Measurements from ENCODE around the gene LPXN.
"Not testable (repeated sequence)": the region's sequence is repeated elsewhere in the genome, so short reads cannot be mapped to it uniquely, and the experiment has no call there.

Gene LPXN

DNA sequence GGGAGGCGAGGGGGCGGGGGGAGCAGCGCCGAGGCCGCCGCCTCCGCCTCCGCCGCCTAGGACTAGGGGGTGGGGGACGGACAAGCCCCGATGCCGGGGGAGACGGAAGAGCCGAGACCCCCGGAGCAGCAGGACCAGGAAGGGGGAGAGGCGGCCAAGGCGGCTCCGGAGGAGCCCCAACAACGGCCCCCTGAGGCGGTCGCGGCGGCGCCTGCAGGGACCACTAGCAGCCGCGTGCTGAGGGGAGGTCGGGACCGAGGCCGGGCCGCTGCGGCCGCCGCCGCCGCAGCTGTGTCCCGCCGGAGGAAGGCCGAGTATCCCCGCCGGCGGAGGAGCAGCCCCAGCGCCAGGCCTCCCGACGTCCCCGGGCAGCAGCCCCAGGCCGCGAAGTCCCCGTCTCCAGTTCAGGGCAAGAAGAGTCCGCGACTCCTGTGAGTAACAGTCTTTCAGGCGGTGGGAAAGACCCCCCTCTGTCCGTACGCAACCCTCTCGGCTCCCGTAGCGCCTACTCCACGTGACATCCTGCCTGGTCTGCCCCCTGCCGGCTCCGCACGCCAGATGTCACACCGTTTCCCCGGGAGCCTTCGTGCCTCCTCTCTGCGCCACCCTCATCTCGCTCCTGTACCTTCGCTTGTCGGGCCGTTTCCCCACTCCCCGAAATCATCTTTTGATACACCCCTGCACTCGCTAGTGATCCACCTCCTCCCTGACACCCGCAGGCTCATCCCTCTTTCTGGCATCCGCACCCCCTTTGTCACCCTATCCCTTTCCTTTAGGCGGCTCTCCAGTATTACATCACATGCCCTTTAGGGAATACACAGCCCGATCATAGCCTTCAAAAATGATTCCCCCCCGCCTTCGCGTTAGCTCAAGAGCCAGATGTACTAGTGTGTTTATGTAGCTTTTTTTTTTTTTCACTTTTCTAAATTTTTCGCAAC lies 3.8 kb upstream of the LPXN start:
- DNase-seq (ENCODE audit: low read depth, low spot score), result no peak

DNA sequence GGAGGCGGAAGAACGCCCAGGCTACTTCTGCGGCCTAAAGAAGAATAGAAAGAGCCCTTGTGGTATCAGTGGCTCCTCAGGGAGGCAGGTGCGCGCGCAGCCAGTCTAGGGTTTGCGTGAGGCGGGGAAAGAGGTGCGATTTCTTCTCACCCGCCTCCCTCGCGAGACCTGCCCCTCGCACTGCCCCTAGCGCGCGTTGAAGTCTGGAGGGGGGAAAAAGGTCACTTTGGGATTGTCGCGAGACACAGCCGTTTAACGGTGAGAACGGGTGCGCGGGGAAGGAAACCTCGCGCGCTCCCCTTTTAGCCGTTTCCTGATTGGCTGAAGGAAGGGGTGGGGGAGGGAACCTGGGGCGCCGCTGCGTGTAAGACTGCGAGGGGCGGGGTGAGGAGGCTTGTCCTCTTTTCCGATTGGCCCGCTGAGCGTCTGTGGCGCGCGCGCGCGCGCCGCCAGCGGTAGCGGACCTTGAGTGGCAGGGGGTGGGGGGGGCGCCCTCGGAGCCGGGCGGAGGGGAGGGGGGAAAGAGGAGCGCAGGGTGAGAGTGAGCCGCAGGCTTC lies 3.1 kb upstream of the LPXN start, which contains the start of gene ZFP91:
Gene ZFP91, plus strand, starts transcription at position 429 of the 557 bp plus-strand sequence. CDS start 219 bp downstream, outside the sequence.
- DNase-seq (ENCODE audit: low read depth, low spot score), result peak; percentile 78

GRCh38 chr11:58578136-58578634 lies 2.5 kb upstream of the LPXN start:
- peak; percentile 96 for DNase-seq (ENCODE audit: low read depth, low spot score)

- DNase-seq (ENCODE audit: low read depth, low spot score), result no peak
Observed at GRCh38 chr11:58577555-58578135, 2.0 kb upstream of the LPXN start.

DNA sequence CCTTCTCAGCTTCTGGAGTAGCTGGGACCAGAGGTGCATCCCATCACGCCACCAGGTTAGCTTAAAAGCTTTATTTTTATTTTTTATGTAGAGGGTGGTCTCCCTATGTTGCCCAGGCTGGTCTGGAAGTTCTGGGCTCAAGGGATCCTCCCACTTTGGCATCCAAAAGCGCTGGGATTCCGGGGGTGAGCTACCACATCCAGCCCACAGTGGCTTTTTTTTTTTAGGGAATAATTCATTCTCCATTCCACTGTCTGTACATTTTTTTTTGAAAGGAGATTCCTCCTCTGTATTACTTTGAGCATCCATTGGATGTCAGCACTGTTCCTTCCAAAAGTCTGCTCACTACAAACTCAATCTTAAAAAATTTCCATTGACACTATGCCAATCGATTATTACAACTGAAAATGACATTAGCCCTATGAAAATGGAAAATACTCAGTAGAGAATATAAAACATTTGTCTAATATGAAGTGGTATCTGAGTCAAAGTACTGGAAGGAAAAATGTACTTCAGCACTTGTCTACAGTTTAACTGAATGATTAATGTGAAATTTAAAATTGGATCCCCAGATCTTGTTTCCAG lies 1.3 kb upstream of the LPXN start:
- DNase-seq (ENCODE audit: low read depth, low spot score), result no peak

DNA sequence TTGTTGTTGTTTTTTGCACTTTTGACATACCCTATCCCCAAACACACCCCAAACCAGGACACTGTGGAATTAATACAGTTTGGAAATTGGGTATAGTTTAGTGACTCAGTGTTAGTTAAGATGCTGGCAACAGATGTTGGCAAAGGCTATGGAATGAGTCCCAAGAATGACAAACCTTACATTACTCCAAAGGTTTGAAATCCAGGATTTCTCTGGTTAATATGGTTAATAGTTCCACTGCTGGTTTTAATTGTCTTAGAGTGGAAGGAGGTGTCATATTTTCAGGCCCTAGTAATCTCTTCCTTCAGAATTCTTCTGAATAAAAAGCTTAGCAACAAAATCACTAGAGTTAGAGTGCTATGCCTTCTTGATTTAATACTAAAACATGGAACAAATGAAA lies 775 bp downstream of the LPXN start:
- DNase-seq (ENCODE audit: low read depth, low spot score), result no peak

DNA sequence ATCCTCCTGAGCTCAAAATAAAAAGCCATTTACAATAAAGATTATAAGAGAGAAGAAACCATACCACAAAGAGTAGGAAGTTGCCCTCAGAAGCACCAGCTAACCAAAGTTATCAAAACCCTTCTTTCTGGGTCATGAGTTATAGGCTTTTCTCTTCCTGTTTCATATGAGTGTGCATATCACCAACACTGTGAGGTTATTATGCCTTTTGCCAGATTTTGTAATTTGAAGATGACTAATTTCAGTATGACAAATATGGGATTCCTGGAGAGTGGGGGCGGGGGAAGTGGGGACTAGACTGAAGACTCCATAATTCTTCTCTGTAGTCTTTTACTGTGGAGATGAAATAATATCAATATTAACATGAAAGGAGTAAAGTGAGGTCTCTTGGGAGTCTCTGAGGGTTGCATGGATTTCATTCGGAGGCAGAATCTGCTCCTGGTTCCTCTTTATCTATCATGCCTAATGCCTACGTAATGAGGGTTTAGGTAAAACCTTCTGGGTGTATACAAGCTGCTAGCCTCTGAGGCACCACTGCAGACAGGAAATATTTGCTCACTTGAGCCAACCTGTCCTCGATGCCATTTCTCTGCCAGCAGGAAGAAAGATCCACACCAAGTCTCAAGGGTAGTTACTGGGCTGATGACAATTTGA lies 2.1 kb downstream of the LPXN start:
- DNase-seq (ENCODE audit: low read depth, low spot score), result no peak

DNA sequence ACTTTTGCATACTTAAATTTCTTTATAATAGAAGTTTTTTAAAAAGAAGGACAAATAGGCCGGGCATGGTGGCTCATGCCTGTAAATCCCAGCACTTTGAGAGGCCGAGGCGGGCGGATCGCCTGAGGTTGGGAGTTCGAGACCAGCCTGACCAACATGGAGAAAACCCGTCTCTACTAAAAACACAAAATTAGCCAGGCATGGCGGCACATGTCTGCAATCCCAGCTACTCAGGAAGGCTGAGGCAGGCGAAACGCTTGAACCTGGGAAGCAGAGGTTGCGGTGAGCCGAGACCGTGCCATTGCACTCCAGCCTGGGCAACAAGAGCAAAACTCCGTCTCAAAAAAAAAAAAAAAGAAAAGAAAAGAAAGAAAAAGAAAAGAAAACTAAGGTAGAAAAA lies 2.8 kb downstream of the LPXN start:
- DNase-seq (ENCODE audit: low read depth, low spot score), result not testable (repeated sequence)

- no peak for DNase-seq (ENCODE audit: low read depth, low spot score)
Observed at GRCh38 chr11:58567889-58568512, 7.7 kb downstream of the LPXN start.

DNA sequence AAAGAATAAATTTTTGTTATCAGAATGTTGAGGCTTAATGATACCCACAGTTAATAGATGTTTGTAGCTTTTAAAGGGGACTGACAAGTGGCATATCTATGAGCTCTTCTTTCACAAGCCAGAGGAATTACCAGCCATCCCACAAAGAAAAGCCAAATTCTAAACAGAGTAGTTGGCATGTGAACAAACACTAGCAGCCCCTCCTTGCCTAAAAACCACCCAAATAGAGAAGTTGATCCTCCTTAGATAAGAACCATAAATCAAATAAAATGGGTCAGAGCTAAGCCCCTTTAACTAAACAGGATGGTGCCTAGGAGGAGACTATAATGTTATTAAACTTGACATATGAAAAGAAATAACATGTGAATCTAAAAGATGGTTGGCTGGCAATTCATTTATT lies 11.4 kb downstream of the LPXN start:
- DNase-seq (ENCODE audit: low read depth, low spot score), result no peak

DNA sequence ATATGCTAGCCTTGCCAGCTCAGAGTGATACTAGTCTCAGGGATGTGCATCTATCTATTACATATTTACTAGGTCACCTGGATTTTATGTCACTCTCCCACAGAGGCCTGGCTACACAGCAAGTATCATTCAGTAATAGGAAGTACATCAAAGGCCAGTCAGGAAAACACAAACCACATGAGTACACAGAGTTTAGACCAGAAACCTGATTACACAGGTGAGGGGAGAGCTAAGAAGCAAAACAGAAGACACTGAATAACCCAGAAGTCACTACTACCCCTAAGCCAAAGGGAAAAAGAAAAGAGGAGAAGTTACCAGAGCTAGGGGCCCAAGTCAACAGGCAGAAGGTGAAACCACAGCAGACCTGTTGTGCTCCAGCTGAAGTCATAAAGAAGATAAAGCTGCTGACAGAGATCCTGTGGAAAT lies 13.3 kb downstream of the LPXN start:
- no peak for DNase-seq (ENCODE audit: low read depth, low spot score)

DNA sequence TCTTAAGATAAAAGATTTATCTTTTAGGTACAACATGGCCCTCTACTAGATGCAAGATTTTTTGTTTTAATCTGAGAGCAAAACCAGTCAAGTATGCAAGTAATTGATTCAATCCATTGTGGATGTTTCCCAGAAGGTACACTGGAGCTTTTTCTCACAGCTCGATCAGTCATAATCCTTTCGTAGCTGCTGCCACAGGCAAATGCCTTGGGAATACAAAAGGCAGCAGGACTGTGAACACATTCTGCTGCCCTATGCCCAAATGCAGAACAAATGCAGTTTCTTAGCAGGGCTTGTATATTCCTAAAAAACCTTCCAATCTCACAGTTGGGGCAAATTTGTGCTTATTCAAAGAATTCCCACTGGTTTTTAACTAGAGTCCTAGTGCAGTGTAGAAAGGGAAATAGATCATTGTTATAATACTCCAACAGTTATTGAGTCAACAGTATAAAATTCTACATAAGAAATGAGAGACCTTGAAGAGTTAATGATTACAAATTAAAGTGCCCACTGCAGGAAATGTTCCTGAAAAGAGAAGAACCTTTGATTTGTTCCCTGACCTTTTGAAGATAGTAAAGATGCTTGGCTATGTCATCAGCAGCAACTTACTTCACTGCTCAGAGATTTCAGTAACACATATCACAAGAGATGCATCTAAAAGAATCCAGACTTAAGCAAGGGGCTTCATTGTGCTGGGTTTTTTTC lies 14.1 kb downstream of the LPXN start:
- DNase-seq (ENCODE audit: low read depth, low spot score), result no peak

GRCh38 chr11:58560842-58561241 lies 14.8 kb downstream of the LPXN start:
- DNase-seq (ENCODE audit: low read depth, low spot score), result no peak

GRCh38 chr11:58549644-58550043 lies 26.0 kb downstream of the LPXN start:
- no peak for DNase-seq (ENCODE audit: low read depth, low spot score)

- DNase-seq (ENCODE audit: low read depth, low spot score), result no peak
Observed at GRCh38 chr11:58546841-58547240, 28.8 kb downstream of the LPXN start.

- no peak for DNase-seq (ENCODE audit: low read depth, low spot score)
Observed at GRCh38 chr11:58531865-58532341, 43.8 kb downstream of the LPXN start.

DNA sequence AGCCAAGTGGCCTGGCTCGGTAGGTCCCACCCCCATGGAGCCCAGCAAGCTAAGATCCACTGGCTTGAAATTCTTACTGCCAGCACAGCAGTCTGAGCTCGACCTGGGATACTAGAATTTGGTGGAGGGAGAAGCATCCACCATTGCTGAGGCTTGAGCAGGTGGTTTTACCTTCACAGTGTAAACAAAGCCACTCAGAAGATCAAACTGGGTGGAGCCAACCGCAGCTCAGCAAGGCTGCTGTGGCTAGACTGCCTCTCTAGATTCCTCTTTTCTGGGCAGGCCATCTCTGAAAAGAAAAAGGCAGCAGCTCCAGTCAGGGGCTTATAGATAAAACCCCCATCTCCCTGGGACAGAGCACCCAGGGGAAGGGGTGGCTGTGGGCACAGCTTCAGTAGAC lies 45.4 kb downstream of the LPXN start:
- no peak for DNase-seq (ENCODE audit: low read depth, low spot score)

DNA sequence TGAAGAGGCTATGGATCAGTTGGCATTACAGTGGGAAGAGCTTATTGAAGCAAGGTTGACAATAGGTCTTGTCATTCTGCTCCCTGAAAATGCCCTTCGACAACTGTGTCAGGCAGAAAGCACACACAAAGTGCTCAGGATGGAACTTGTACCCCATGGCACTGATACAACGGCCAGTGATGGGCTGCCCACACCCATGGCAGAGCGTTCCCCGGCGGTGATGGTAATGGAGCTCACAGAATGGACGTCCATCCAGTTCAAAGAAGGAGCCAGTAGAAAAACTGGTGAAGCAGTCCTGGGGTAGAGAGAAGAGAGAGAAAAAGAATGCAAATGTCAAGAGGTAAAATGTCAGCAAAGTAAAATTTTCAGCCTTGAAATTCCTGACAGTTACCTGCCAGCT lies 48.2 kb downstream of the LPXN start:
- no peak for DNase-seq (ENCODE audit: low read depth, low spot score)

DNA sequence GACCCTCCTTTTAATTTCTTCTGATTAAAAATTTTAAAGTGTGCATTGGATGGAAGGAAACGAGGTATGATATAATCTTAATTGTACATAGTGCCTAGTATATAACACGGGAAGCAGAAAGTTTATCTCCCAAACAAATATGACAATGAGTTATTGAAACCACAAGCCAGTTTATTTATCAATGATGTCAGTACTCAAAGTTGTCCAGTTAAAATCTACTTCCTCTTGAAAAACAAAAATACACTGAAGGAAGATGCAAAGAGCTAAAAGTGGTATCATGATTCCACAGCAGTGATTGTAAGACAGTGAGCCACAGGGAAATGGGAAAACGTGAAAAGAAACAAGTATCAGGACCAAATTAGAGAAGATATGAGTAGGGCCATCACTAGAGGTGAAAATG lies 48.9 kb downstream of the LPXN start:
- no peak for DNase-seq (ENCODE audit: low read depth, low spot score)

GRCh38 chr11:58525037-58525614 lies 50.5 kb downstream of the LPXN start:
- no peak for DNase-seq (ENCODE audit: low read depth, low spot score)
